ENCODE measurements around the gene PF4V1. TPM values are rescaled to one million over a fixed set of nuclear protein-coding genes. Genes with fewer than 3 reads are reported as not detected.
A peak's percentile ranks its signal among the peaks of the same experiment; 100 is the strongest.

The PF4V1 gene
- total RNA-seq, 1 donor, result not detected

GRCh38 chr4:73850261-73850970 is 2.7 kb upstream of the PF4V1 start:
- no peak for DNase-seq (ENCODE audit: insufficient read length, low spot score, missing footprints)

GRCh38 chr4:73851293-73851692 is 1.8 kb upstream of the PF4V1 start:
- no peaks in the 10 kb centered on the region for H3K36me3 ChIP-seq (ENCODE audit: insufficient read depth, low read length)
- H4K20me1 ChIP-seq (ENCODE audit: insufficient read depth, low read length), result no peaks in the 10 kb centered on the region
- no peaks in the 10 kb centered on the region for H3K79me2 ChIP-seq (ENCODE audit: insufficient read depth, low read length)
- H3K27me3 ChIP-seq (ENCODE audit: insufficient read depth, low read length), result peaks cover 2% of the 10 kb centered on the region
- no peak for DNase-seq (ENCODE audit: insufficient read length, low spot score, missing footprints)
- TF ChIP-seq CTCF (IDR thresholded peaks at IDR 0.05; ENCODE audit: extremely low read depth, low read depth, low read length), result no peak
- peaks cover 10% of the 10 kb centered on the region for H3K4me1 ChIP-seq (ENCODE audit: insufficient read depth, low read length)
- no peak overlapping the region for H3K4me3 ChIP-seq (ENCODE audit: insufficient read depth, low read length)
- H3K9me3 ChIP-seq (ENCODE audit: low read depth, low read length), result no peaks in the 10 kb centered on the region
- no peak overlapping the region for H3K4me2 ChIP-seq (ENCODE audit: insufficient read depth, low read length)
- H2AFZ ChIP-seq (ENCODE audit: low read length), result no peak overlapping the region
- H3K27ac ChIP-seq (ENCODE audit: low read depth, low read length), result no peak overlapping the region

More at GRCh38 chr4:73850261-73850970, 2.7 kb upstream of the PF4V1 start:
- no peak for TF ChIP-seq CTCF (IDR thresholded peaks at IDR 0.05; ENCODE audit: extremely low read depth, low read depth, low read length)
- Histone ChIP-seq H3K79me2 (ENCODE audit: insufficient read depth, low read length) (no peaks in the 10 kb centered on the region), H3K4me3 (ENCODE audit: insufficient read depth, low read length) (no peak overlapping the region), H4K20me1 (ENCODE audit: insufficient read depth, low read length) (no peaks in the 10 kb centered on the region), H3K27ac (ENCODE audit: low read depth, low read length) (no peak overlapping the region), H3K4me2 (ENCODE audit: insufficient read depth, low read length) (no peak overlapping the region), H3K4me1 (ENCODE audit: insufficient read depth, low read length) (peaks cover 5% of the 10 kb centered on the region), H3K27me3 (ENCODE audit: insufficient read depth, low read length) (peaks cover 2% of the 10 kb centered on the region), H2AFZ (ENCODE audit: low read length) (no peak overlapping the region), H3K9me3 (ENCODE audit: low read depth, low read length) (no peaks in the 10 kb centered on the region), H3K36me3 (ENCODE audit: insufficient read depth, low read length) (no peaks in the 10 kb centered on the region)

DNA sequence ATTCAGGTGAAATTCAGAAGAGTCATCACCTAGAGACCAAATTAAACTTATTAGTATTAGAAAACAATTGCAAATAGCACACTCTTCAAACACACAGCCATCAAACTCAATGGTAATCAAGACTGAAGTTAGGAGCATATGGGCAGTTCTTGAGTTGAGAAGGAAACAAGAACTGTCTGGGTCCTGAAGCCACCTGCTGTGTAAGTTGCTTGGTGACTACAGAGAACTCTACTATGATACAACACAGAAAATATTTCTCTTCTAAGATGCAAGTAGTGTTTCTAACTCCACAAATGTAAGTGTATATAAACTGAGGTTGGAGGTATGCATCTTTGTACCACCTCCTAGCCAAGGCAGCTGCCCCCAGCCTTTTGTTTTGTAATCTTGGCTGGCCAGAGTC is 325 bp upstream of the PF4V1 start:
- Histone ChIP-seq H2AFZ (ENCODE audit: low read length) (peak overlapping the region; percentile 82), H3K4me1 (ENCODE audit: insufficient read depth, low read length) (peaks cover 18% of the 10 kb centered on the region), H3K4me2 (ENCODE audit: insufficient read depth, low read length) (peak overlapping the region; percentile 82), H4K20me1 (ENCODE audit: insufficient read depth, low read length) (no peaks in the 10 kb centered on the region), H3K27me3 (ENCODE audit: insufficient read depth, low read length) (peaks cover 2% of the 10 kb centered on the region), H3K4me3 (ENCODE audit: insufficient read depth, low read length) (peak overlapping the region; percentile 57), H3K36me3 (ENCODE audit: insufficient read depth, low read length) (no peaks in the 10 kb centered on the region), H3K79me2 (ENCODE audit: insufficient read depth, low read length) (no peaks in the 10 kb centered on the region), H3K9me3 (ENCODE audit: low read depth, low read length) (no peaks in the 10 kb centered on the region), H3K27ac (ENCODE audit: low read depth, low read length) (no peak overlapping the region)
- no peak for DNase-seq (ENCODE audit: insufficient read length, low spot score, missing footprints)
- no peak for TF ChIP-seq CTCF (IDR thresholded peaks at IDR 0.05; ENCODE audit: extremely low read depth, low read depth, low read length)

DNA sequence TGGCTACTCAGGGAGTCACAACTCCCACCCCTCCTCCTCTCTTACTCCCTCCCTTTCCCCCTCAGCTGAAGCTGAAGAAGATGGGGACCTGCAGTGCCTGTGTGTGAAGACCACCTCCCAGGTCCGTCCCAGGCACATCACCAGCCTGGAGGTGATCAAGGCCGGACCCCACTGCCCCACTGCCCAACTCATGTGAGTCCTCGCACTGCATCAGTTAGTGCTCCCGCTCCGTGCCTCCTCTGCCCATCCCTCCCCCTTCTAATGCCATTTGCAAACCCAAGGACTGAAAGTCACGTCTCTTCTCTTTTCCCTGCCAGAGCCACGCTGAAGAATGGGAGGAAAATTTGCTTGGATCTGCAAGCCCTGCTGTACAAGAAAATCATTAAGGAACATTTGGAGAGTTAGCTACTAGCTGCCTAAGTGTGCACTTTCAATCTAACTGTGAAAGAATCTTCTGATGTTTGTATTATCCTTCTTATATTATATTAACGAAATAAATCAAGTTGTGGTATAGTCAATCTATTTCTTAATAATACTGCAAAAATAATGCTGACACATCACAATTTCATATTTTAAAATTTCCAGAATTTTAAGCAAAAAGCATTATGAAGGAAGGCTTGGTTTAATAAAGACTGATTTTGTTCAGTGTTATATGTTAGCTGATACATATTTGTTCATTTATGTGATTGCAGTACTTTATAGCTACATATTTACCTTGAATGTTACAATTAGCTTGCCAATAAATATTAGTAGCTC is 800 bp downstream of the PF4V1 start:
- Histone ChIP-seq H3K36me3 (ENCODE audit: insufficient read depth, low read length) (no peaks in the 10 kb centered on the region), H3K4me3 (ENCODE audit: insufficient read depth, low read length) (peak overlapping the region; percentile 57), H2AFZ (ENCODE audit: low read length) (no peak overlapping the region), H3K9me3 (ENCODE audit: low read depth, low read length) (no peaks in the 10 kb centered on the region), H3K4me2 (ENCODE audit: insufficient read depth, low read length) (peak overlapping the region; percentile 82), H3K27me3 (ENCODE audit: insufficient read depth, low read length) (peaks cover 2% of the 10 kb centered on the region), H3K79me2 (ENCODE audit: insufficient read depth, low read length) (no peaks in the 10 kb centered on the region), H3K27ac (ENCODE audit: low read depth, low read length) (no peak overlapping the region), H3K4me1 (ENCODE audit: insufficient read depth, low read length) (peaks cover 18% of the 10 kb centered on the region), H4K20me1 (ENCODE audit: insufficient read depth, low read length) (no peaks in the 10 kb centered on the region)
- DNase-seq (ENCODE audit: insufficient read length, low spot score, missing footprints), result no peak
- TF ChIP-seq CTCF (IDR thresholded peaks at IDR 0.05; ENCODE audit: extremely low read depth, low read depth, low read length), result no peak

Data from osteoblast (primary cell).